K562 (cell line): ENCODE data around the gene SLC2A4. TPM values are rescaled to one million over a fixed set of nuclear protein-coding genes. Genes with fewer than 3 reads are reported as not detected.

ENCODE experiments used
- ATAC-seq: fragments of 200-7000 bp; cut with Tn5 transposase; 3 replicates; pipeline ENCODE4 v1.9.1; 2020; ENCODE audit warnings: moderate library complexity
- BruUV-seq: library from RNA; stranded (reverse); fragments of 400-500 nt; replicated peaks from 2 replicates; lab custom pipeline; 2021; lab: Mats Ljungman, UMichigan
- CTCF ChIA-PET: fragments of 300-600 bp; formaldehyde crosslinking; extraction: SDS; loops from one replicate; lab custom pipeline; 2021; ENCODE audit warnings: low intra/inter-chr PET ratio; lab: Yijun Ruan, JAX
- POLR2A ChIA-PET: fragments of 300-600, 350-650 bp; sonication (Branson Sonifier 250); formaldehyde crosslinking; extraction: SDS; loops from one replicate; lab custom pipeline; 2021; ENCODE audit warnings: antibody characterized with exemption, inconsistent platforms; lab: Yijun Ruan, JAX
- DNase-seq, 4 experiments: peaks; one replicate each; pipeline versions ENCODE4 v3.0.0 to v3.0.0-alpha.2; 2011 to 2018; ENCODE audit warnings: low spot score in 3 of 4, mixed read lengths in 3 of 4; ENCODE audit errors: extremely low read depth in 1 of 4
- FAIRE-seq: peaks from 2 replicates; lab custom pipeline; 2011; peaks lifted over from hg19 to GRCh38; lab: Jason Lieb, UNC
- H2AFZ ChIP-seq: 2 replicates; pipeline ENCODE4 v1.6.0; 2011; ENCODE audit warnings: low read depth, low read length, control low read depth, inconsistent platforms
- H3K27ac ChIP-seq: fragments of 200-600 bp; 3 replicates; pipeline ENCODE4 v1.8.0; 2011; ENCODE audit warnings: low read depth, mild to moderate bottlenecking, control low read depth, inconsistent platforms, low read length, moderate library complexity, mixed read lengths; ENCODE audit errors: extremely low read depth
- H3K27me3 ChIP-seq, 2 experiments: fragments of 300-600 bp in 1 of 2; 2 replicates in 1 of 2; 3 replicates in 1 of 2; pipeline versions ENCODE4 v1.6.0 to v1.8.0; 2011; ENCODE audit warnings: inconsistent platforms in 2 of 2, low read length in 2 of 2, mild to moderate bottlenecking in 1 of 2, mixed read lengths in 1 of 2, moderate library complexity in 1 of 2; ENCODE audit not compliant: control insufficient read depth in 2 of 2, insufficient read depth in 2 of 2
- H3K36me3 ChIP-seq: fragments of 300-600 bp; 3 replicates; pipeline ENCODE4 v1.8.0; 2011; ENCODE audit warnings: mild to moderate bottlenecking, low read length, inconsistent platforms; ENCODE audit not compliant: control insufficient read depth, insufficient read depth
- H3K4me1 ChIP-seq, 2 experiments: fragments of 200-600 bp in 1 of 2; replicated peaks in 1 of 2; 2 replicates in 1 of 2; 3 replicates in 1 of 2; pipeline versions ENCODE4 v1.5.1 to v1.8.0; 2011; ENCODE audit warnings: inconsistent platforms in 2 of 2, low read length in 2 of 2, mild to moderate bottlenecking in 1 of 2, mixed read lengths in 1 of 2, moderate library complexity in 1 of 2; ENCODE audit not compliant: control insufficient read depth in 2 of 2, insufficient read depth in 2 of 2
- H3K4me2 ChIP-seq: 2 replicates; pipeline ENCODE4 v1.6.1; 2011; ENCODE audit warnings: low read length, control low read depth, inconsistent platforms, mixed read lengths; ENCODE audit not compliant: insufficient read depth
- H3K4me3 ChIP-seq: fragments of 200-600 bp; sonication (generic), shearing (Covaris generic); 2 replicates; pipeline ENCODE4 v1.5.1; 2016; ENCODE audit warnings: control low read depth, inconsistent platforms
- H3K79me2 ChIP-seq: fragments of 200-600 bp; 3 replicates; pipeline ENCODE4 v1.8.0; 2011; ENCODE audit warnings: low read length, inconsistent platforms; ENCODE audit not compliant: control insufficient read depth, insufficient read depth
- H3K9ac ChIP-seq, 2 experiments: 2 replicates each; pipeline versions ENCODE4 v1.6.0 to v1.6.1; 2011; ENCODE audit warnings: low read depth in 2 of 2, low read length in 2 of 2, control low read depth in 1 of 2, inconsistent platforms in 1 of 2, mild to moderate bottlenecking in 1 of 2, mixed read lengths in 1 of 2; ENCODE audit not compliant: insufficient read depth in 1 of 2
- H3K9me1 ChIP-seq: one replicate; pipeline ENCODE4 v1.6.0; 2011; ENCODE audit warnings: inconsistent platforms, mild to moderate bottlenecking, low read length, moderate library complexity; ENCODE audit not compliant: control insufficient read depth, insufficient read depth
- H3K9me3 ChIP-seq: replicated peaks from 2 replicates; pipeline ENCODE4 v1.5.1; 2011; ENCODE audit warnings: low read depth, low read length, inconsistent platforms; ENCODE audit not compliant: control insufficient read depth, insufficient read depth
- H4K20me1 ChIP-seq: replicated peaks from 2 replicates; pipeline ENCODE4 v1.6.1; 2011; ENCODE audit warnings: low read length, inconsistent platforms, mixed read lengths; ENCODE audit not compliant: control insufficient read depth, insufficient read depth
- ARNT ChIP-seq, 2 experiments: fragments of 450-650 bp; IDR thresholded peaks; 2 replicates each; pipeline ENCODE4 v1.6.1; 2016; ENCODE audit warnings: mild to moderate bottlenecking in 1 of 2
- CTBP1 ChIP-seq: fragments of 450-650 bp; IDR thresholded peaks from 2 replicates; pipeline ENCODE4 v1.6.1; 2016; ENCODE audit warnings: borderline replicate concordance
- EGR1 ChIP-seq: fragments of 450-650 bp; conservative IDR thresholded peaks from 2 replicates; pipeline ENCODE4 v1.6.1; 2017; ENCODE audit warnings: mild to moderate bottlenecking
- GTF3C2 ChIP-seq: IDR thresholded peaks from 3 replicates; pipeline ENCODE4 v1.6.1; 2011; ENCODE audit warnings: borderline replicate concordance, mild to moderate bottlenecking, moderate library complexity; ENCODE audit not compliant: insufficient read length; ENCODE audit errors: extremely low read depth
- HDAC8 ChIP-seq: fragments of 450-650 bp; IDR thresholded peaks from 2 replicates; pipeline ENCODE4 v1.6.1; 2016; ENCODE audit warnings: mild to moderate bottlenecking, missing genetic modification characterization, moderate library complexity, missing compliant biosample characterization
- KLF1 ChIP-seq: fragments of 450-650 bp; IDR thresholded peaks from 2 replicates; pipeline ENCODE4 v1.6.1; 2016; ENCODE audit warnings: missing genetic modification characterization, missing compliant biosample characterization
- MCM5 ChIP-seq: fragments of 450-650 bp; IDR thresholded peaks from 2 replicates; pipeline ENCODE4 v1.6.1; 2016; ENCODE audit warnings: low read depth
- MTA2 ChIP-seq: fragments of 450-650 bp; IDR thresholded peaks from 2 replicates; pipeline ENCODE4 v1.6.1; 2016; ENCODE audit warnings: low read depth
- RBM17 ChIP-seq: fragments of 200-400 bp; formaldehyde crosslinking; IDR thresholded peaks from 2 replicates; pipeline ENCODE4 v1.6.1; 2017; ENCODE audit warnings: low read depth, mild to moderate bottlenecking, low read length, borderline replicate concordance
- SMARCB1 ChIP-seq: IDR thresholded peaks from 2 replicates; pipeline ENCODE4 v1.6.1; 2011; ENCODE audit warnings: improper control_type of control experiment, low read depth; ENCODE audit not compliant: insufficient read length
- WGBS: fragments of 100-300 bp; shearing (Covaris generic); methylation state at CpG from one replicate; pipeline ENCODE4 v1.1.6; 2016; ENCODE audit warnings: low coverage, mixed read lengths; ENCODE audit not compliant: insufficient coverage; ENCODE audit errors: missing lambda C conversion rate; 5-methylcytosine and 5-hydroxymethylcytosine counted together
- in situ Hi-C: fragments of 300-500 bp; cut with MboI; formaldehyde crosslinking; loops from 4 replicates; pipeline ENCODE4 v1.15.0; 2018; ENCODE audit warnings: inconsistent platforms, mixed read lengths
- intact Hi-C: fragments of 100-400 bp; cut with micrococcal nuclease; formaldehyde crosslinking; loops from 2 replicates; pipeline ENCODE4 v1.14.2; 2022
- polyA plus RNA-seq, 8 experiments: library from polyadenylated mRNA; depleted of rRNA in 4 of 8; stranded (reverse) in 5 of 8; unstranded in 3 of 8; fragments of >200 nt; fragmentation: Nextera tagmentation in 2 of 8; fragmentation: Illumina TruSeq in 1 of 8; extraction: Ambion mirVana in 2 of 8; extraction: Trizol in 1 of 8; gene quantifications; 2 replicates each; pipeline versions ENCODE4 v1.2.1 to v1.2.3, GENCODE V29; 2011 to 2014; ENCODE audit warnings: inconsistent platforms in 1 of 8, missing spikeins in 1 of 8
- total RNA-seq, 7 experiments: library from RNA; depleted of rRNA in 6 of 7; stranded (reverse); fragments of >200 nt in 6 of 7; fragmentation: Illumina TruSeq in 2 of 7; extraction: Trizol in 2 of 7; gene quantifications; 2 replicates each; pipeline versions ENCODE4 v1.2.1 to v1.2.3, GENCODE V29; 2011 to 2021; ENCODE audit warnings: low replicate concordance in 1 of 7

Gene SLC2A4
- total and polyA plus RNA-seq, 9 of the 15 experiments (the other 6 are each of a cell fraction or from before 2014, with no cell fraction given): 0.74 to 3.5 (median 1.6) TPM

- Histone ChIP-seq H3K27me3 (no peaks in the 10 kb centered on the region), H3K27ac (no peak overlapping the region), H3K9me1 (no peaks in the 10 kb centered on the region), H3K36me3 (peaks cover 41% of the 10 kb centered on the region; the same call in 2 of the 3 replicates), H3K9ac (peak overlapping the region in 1 of 2 experiments; percentile 78; a peak in 2 of 4 replicates), H3K9me3 (no peaks in the 10 kb centered on the region), H2AFZ (no peak overlapping the region), H3K4me3 (peak overlapping the region; percentile 78; the same call in 1 of the 2 replicates), H3K4me1 (peaks cover 11 to 42% of the 10 kb centered on the region in 2 experiments), H4K20me1 (no peaks in the 10 kb centered on the region), H3K79me2 (peaks cover 16% of the 10 kb centered on the region), H3K4me2 (peak overlapping the region; percentile 93; the same call in 1 of the 2 replicates)
- in situ Hi-C loops: no loop called here
- BruUV-seq: no TSS peak
- 92% methylated on average over 7 of the region's 17 CpGs for WGBS
- ChIA-PET CTCF (no interaction called here), POLR2A (no interaction called here)
- DNase-seq: no peak
- no peak for FAIRE-seq
- TF ChIP-seq EGR1 (peak; percentile 36), HDAC8 (tag) (no peak)
- intact Hi-C loops: no loop called here
- ATAC-seq: no peak
Measured at GRCh38 chr17:7327501-7327900, 46.0 kb downstream of the SLC2A4 start.

GRCh38 chr17:7328009-7328408 is 46.5 kb downstream of the SLC2A4 start:
- no peak for ATAC-seq
- Histone ChIP-seq H3K4me2 (peak overlapping the region; percentile 93), H3K4me1 (peaks cover 11 to 42% of the 10 kb centered on the region in 2 experiments), H4K20me1 (no peaks in the 10 kb centered on the region), H3K36me3 (peaks cover 36% of the 10 kb centered on the region; the same call in 2 of the 3 replicates), H3K27me3 (no peaks in the 10 kb centered on the region), H2AFZ (no peak overlapping the region), H3K79me2 (peaks cover 16% of the 10 kb centered on the region), H3K9me1 (no peaks in the 10 kb centered on the region), H3K4me3 (peak overlapping the region; percentile 78), H3K9ac (peak overlapping the region in 1 of 2 experiments; percentile 72; a peak in 3 of 4 replicates), H3K9me3 (no peaks in the 10 kb centered on the region)
- in situ Hi-C loops (no loop called here), intact Hi-C loops (no loop called here)
- WGBS: 57% methylated on average over 1 of the region's 1 CpG
- no TSS peak for BruUV-seq
- DNase-seq: no peak
- CTCF ChIA-PET: no interaction called here
- no peak for TF ChIP-seq MTA2
- no peak for TF ChIP-seq CTBP1
- TF ChIP-seq MCM5: no peak
- TF ChIP-seq ARNT (IDR thresholded peaks at IDR 0.05): no peak
- TF ChIP-seq KLF1: no peak
- no peak for TF ChIP-seq RBM17
- no peak for TF ChIP-seq GTF3C2
- no peak for TF ChIP-seq SMARCB1
- TF ChIP-seq, all 486 proteins: peak for 0
- no peak overlapping the region for H3K27ac ChIP-seq
- FAIRE-seq: no peak
- POLR2A ChIA-PET: interaction anchor here (2.4 kb wide), 1 partner anchor 14 kb away, joined by 21 read pairs; no protein-coding TSS in a partner anchor
